HEK293 (cell line): ENCODE measurements around the gene CREBBP.

Source experiments
- CTCF ChIA-PET: fragments of 350-600 bp; formaldehyde crosslinking; extraction: SDS; loops from one replicate; lab custom pipeline; 2021; ENCODE audit warnings: antibody characterized with exemption; lab: Yijun Ruan, JAX
- POLR2A ChIA-PET: fragments of 300-600 bp; formaldehyde crosslinking; extraction: SDS; loops from one replicate; lab custom pipeline; 2020; ENCODE audit warnings: antibody characterized with exemption, inconsistent platforms; lab: Yijun Ruan, JAX
- H3K27ac ChIP-seq: fragments of 200-500 bp; sonication (Bioruptor generic); 2 replicates; pipeline ENCODE4 v1.5.1; 2014; ENCODE audit warnings: low read depth, low read length, control low read depth, inconsistent platforms; ENCODE audit errors: extremely low read depth
- H3K36me3 ChIP-seq, 2 experiments: fragments of 200-500 bp in 1 of 2; sonication (Bioruptor generic) in 1 of 2; 1 replicate in 1 of 2; 2 replicates in 1 of 2; pipeline ENCODE4 v1.5.1; 2014 to 2017; ENCODE audit warnings: inconsistent platforms in 2 of 2, low read length in 2 of 2; ENCODE audit not compliant: control insufficient read depth in 2 of 2, insufficient read depth in 1 of 2
- H3K4me1 ChIP-seq: fragments of 200-500 bp; sonication (Bioruptor generic); 2 replicates; pipeline ENCODE4 v1.5.1; 2014; ENCODE audit warnings: mild to moderate bottlenecking, low read length, inconsistent platforms; ENCODE audit not compliant: control insufficient read depth, insufficient read depth
- H3K4me3 ChIP-seq: 2 replicates; pipeline ENCODE4 v1.5.1; 2011; ENCODE audit warnings: low read depth, mild to moderate bottlenecking, control low read depth, low read length, moderate library complexity
- H3K9me3 ChIP-seq: fragments of 200-500 bp; sonication (Bioruptor generic); 2 replicates; pipeline ENCODE4 v1.5.1; 2014; ENCODE audit warnings: low read depth, low read length, inconsistent platforms; ENCODE audit not compliant: control insufficient read depth, insufficient read depth
- ATF2 ChIP-seq: fragments of 450-650 bp; formaldehyde crosslinking; IDR thresholded peaks from 2 replicates; pipeline ENCODE4 v1.5.1; 2016; ENCODE audit warnings: missing biosample characterization, missing genetic modification characterization, low read depth
- HIC1 ChIP-seq: fragments of 450-650 bp; formaldehyde crosslinking; IDR thresholded peaks from 2 replicates; pipeline ENCODE4 v1.5.1; 2016; ENCODE audit warnings: missing biosample characterization, missing genetic modification characterization
- HOXD13 ChIP-seq: sonication (generic); formaldehyde crosslinking; IDR thresholded peaks from 2 replicates; pipeline ENCODE4 v1.8.0; 2022; ENCODE audit warnings: missing genetic modification reagents, borderline replicate concordance
- KLF1 ChIP-seq: fragments of 450-650 bp; formaldehyde crosslinking; IDR thresholded peaks from 2 replicates; pipeline ENCODE4 v1.5.1; 2016; ENCODE audit warnings: missing biosample characterization, missing genetic modification characterization
- MYNN ChIP-seq: fragments of 450-650 bp; formaldehyde crosslinking; IDR thresholded peaks from 2 replicates; pipeline ENCODE4 v1.5.1; 2016; ENCODE audit warnings: missing biosample characterization, missing genetic modification characterization, borderline replicate concordance
- PRDM1 ChIP-seq: fragments of 450-650 bp; formaldehyde crosslinking; IDR thresholded peaks from 2 replicates; pipeline ENCODE4; 2016; ENCODE audit warnings: missing biosample characterization, missing genetic modification characterization
- TCF7L2 ChIP-seq: IDR thresholded peaks from 2 replicates; pipeline ENCODE4 v1.6.1; 2011; ENCODE audit warnings: low read depth, mild to moderate bottlenecking, inconsistent platforms, low read length, moderate library complexity, borderline replicate concordance
- ZFP37 ChIP-seq: fragments of 450-650 bp; formaldehyde crosslinking; IDR thresholded peaks from 2 replicates; pipeline ENCODE4 v1.5.1; 2016; ENCODE audit warnings: missing biosample characterization, missing genetic modification characterization
- ZNF157 ChIP-seq: fragments of 450-650 bp; formaldehyde crosslinking; IDR thresholded peaks from 2 replicates; pipeline ENCODE4 v1.5.1; 2016; ENCODE audit warnings: missing biosample characterization, missing genetic modification characterization
- ZNF169 ChIP-seq: fragments of 450-650 bp; formaldehyde crosslinking; IDR thresholded peaks from 2 replicates; pipeline ENCODE4 v1.5.1; 2016; ENCODE audit warnings: missing biosample characterization, missing genetic modification characterization
- ZNF184 ChIP-seq: fragments of 450-650 bp; IDR thresholded peaks from 2 replicates; pipeline ENCODE4 v1.5.1; 2018; ENCODE audit warnings: missing biosample characterization, mild to moderate bottlenecking, missing genetic modification characterization
- ZNF2 ChIP-seq: fragments of 450-650 bp; formaldehyde crosslinking; IDR thresholded peaks from 2 replicates; pipeline ENCODE4 v1.5.1; 2016; ENCODE audit warnings: missing biosample characterization, missing genetic modification characterization
- ZNF202 ChIP-seq: fragments of 450-650 bp; formaldehyde crosslinking; IDR thresholded peaks from 2 replicates; pipeline ENCODE4 v1.5.1; 2016; ENCODE audit warnings: missing biosample characterization, missing genetic modification characterization, borderline replicate concordance
- ZNF341 ChIP-seq: fragments of 450-650 bp; formaldehyde crosslinking; IDR thresholded peaks from 2 replicates; pipeline ENCODE4; 2016; ENCODE audit warnings: low read depth, missing biosample characterization, missing genetic modification characterization
- ZNF394 ChIP-seq: fragments of 450-650 bp; formaldehyde crosslinking; IDR thresholded peaks from 2 replicates; pipeline ENCODE4 v1.5.1; 2016; ENCODE audit warnings: missing biosample characterization, missing genetic modification characterization, mild to moderate bottlenecking, moderate library complexity, borderline replicate concordance
- ZNF585B ChIP-seq: fragments of 450-650 bp; formaldehyde crosslinking; IDR thresholded peaks from 2 replicates; pipeline ENCODE4 v1.5.1; 2016; ENCODE audit warnings: missing biosample characterization, missing genetic modification characterization
- ZSCAN4 ChIP-seq: fragments of 450-650 bp; formaldehyde crosslinking; IDR thresholded peaks from 2 replicates; pipeline ENCODE4 v1.5.1; 2017; ENCODE audit warnings: missing biosample characterization, missing genetic modification characterization

Gene CREBBP

GRCh38 chr16:3774156-3774767 lies 106.3 kb downstream of the CREBBP start:
- ChIA-PET POLR2A (no interaction called here), CTCF (interaction anchor here (0.6 to 0.7 kb wide), 2 partner anchors 78 to 97 kb away, joined by 3 to 8 read pairs; no protein-coding TSS in a partner anchor)
- no peak overlapping the region for H3K4me3 ChIP-seq
- H3K9me3 ChIP-seq, result no peaks in the 10 kb centered on the region
- H3K27ac ChIP-seq, result no peak overlapping the region
- TF ChIP-seq ZNF341 (tag by site-specific recombination), result peak; percentile 62; the same call in 1 of the 2 replicates
- TF ChIP-seq ZNF169, result no peak
- no peak for TF ChIP-seq ZFP37 (tag by site-specific recombination)
- H3K36me3 ChIP-seq, result peaks cover 27 to 86% of the 10 kb centered on the region in 2 experiments
- peaks cover 4% of the 10 kb centered on the region for H3K4me1 ChIP-seq

- POLR2A ChIA-PET, result no interaction called here
- Histone ChIP-seq H3K4me3 (no peak overlapping the region), H3K36me3 (peaks cover 22 to 86% of the 10 kb centered on the region in 2 experiments), H3K27ac (no peak overlapping the region), H3K9me3 (no peaks in the 10 kb centered on the region), H3K4me1 (peaks cover 4% of the 10 kb centered on the region)
- TF ChIP-seq MYNN (tag by site-specific recombination), result no peak
- no peak for TF ChIP-seq ATF2 (tag by site-specific recombination)
- CTCF ChIA-PET, result interaction anchor here (0.7 kb wide), 1 partner anchor 97 kb away, joined by 3 read pairs; no protein-coding TSS in a partner anchor
These were observed 106.8 kb downstream of the CREBBP start for GRCh38 chr16:3773663-3774062.

- H3K4me1 ChIP-seq, result peaks cover 4% of the 10 kb centered on the region
- ChIA-PET CTCF (no interaction called here), POLR2A (no interaction called here)
- no peak overlapping the region for H3K4me3 ChIP-seq
- H3K9me3 ChIP-seq, result no peaks in the 10 kb centered on the region
- no peak overlapping the region for H3K27ac ChIP-seq
- TF ChIP-seq KLF1 (tag by site-specific recombination), result no peak
- no peak for TF ChIP-seq ZSCAN4 (tag by site-specific recombination)
- TF ChIP-seq TCF7L2, result no peak
- no peak for TF ChIP-seq ZNF394
- no peak for TF ChIP-seq ZNF184 (tag by site-specific recombination)
- H3K36me3 ChIP-seq, result peaks cover 22 to 92% of the 10 kb centered on the region in 2 experiments; a peak in 2 of 3 replicates
These were observed 109.0 kb downstream of the CREBBP start for GRCh38 chr16:3771513-3771912.

GRCh38 chr16:3770530-3770929 lies 110.0 kb downstream of the CREBBP start:
- Histone ChIP-seq H3K4me3 (no peak overlapping the region), H3K9me3 (no peaks in the 10 kb centered on the region), H3K27ac (no peak overlapping the region), H3K36me3 (peaks cover 27 to 93% of the 10 kb centered on the region in 2 experiments; a peak in 2 of 3 replicates), H3K4me1 (peaks cover 4% of the 10 kb centered on the region)
- POLR2A ChIA-PET, result no interaction called here
- CTCF ChIA-PET, result interaction anchor here (0.6 kb wide), 1 partner anchor 18 kb away, joined by 6 read pairs; no protein-coding TSS in a partner anchor
- TF ChIP-seq KLF1 (tag by site-specific recombination) (peak; percentile 67), ZNF585B (tag by site-specific recombination) (no peak)

- Histone ChIP-seq H3K4me3 (no peak overlapping the region), H3K9me3 (no peaks in the 10 kb centered on the region), H3K4me1 (peaks cover 4% of the 10 kb centered on the region), H3K27ac (no peak overlapping the region), H3K36me3 (peaks cover 31 to 93% of the 10 kb centered on the region in 2 experiments; a peak in 2 of 3 replicates)
- CTCF ChIA-PET, result no interaction called here
- POLR2A ChIA-PET, result no interaction called here
- TF ChIP-seq HIC1 (tag by site-specific recombination) (no peak), ZNF157 (tag by site-specific recombination) (no peak), HOXD13 (CRISPR knock-in tag) (no peak), ZNF2 (tag by site-specific recombination) (no peak), PRDM1 (no peak), ZNF202 (no peak)
These were observed 110.6 kb downstream of the CREBBP start for GRCh38 chr16:3769942-3770341.
